ENCODE data around the gene IL37.

GRCh38 chr2:112866128-112866835 lies 44.7 kb upstream of the IL37 start:
- TF ChIP-seq CTCF (IDR thresholded peaks at IDR 0.05) (no peak), POLR2AphosphoS5 (IDR thresholded peaks at IDR 0.05) (peak in 2 of 3 donors; percentile 62 to 65), EP300 (IDR thresholded peaks at IDR 0.05) (no peak), POLR2A (IDR thresholded peaks at IDR 0.05) (no peak)
